SK-MEL-5 (cell line): ENCODE data around the gene MAP1LC3A. TPM values are rescaled to one million over a fixed set of nuclear protein-coding genes. Genes with fewer than 3 reads are reported as not detected.

Source experiments
- DNase-seq: peaks from one replicate; pipeline ENCODE4 v3.0.0-alpha.2; 2016; ENCODE audit warnings: low read depth, low spot score
- in situ Hi-C: cut with HindIII; loops from 2 replicates; pipeline ENCODE4 v1.10.0; 2016; ENCODE audit warnings: low sequenced_read_pairs, high pct_unique_total_duplicates, low pct_unique_long_range_greater_than_20kb
- total RNA-seq: library from RNA; depleted of rRNA; stranded (reverse); fragments of >200 nt; shearing (Covaris generic); gene quantifications from 2 replicates; pipeline ENCODE4 v1.2.3, GENCODE V29; 2014

The MAP1LC3A gene
- total RNA-seq, 1 experiment from 2014 or later: 1.1 TPM

DNA sequence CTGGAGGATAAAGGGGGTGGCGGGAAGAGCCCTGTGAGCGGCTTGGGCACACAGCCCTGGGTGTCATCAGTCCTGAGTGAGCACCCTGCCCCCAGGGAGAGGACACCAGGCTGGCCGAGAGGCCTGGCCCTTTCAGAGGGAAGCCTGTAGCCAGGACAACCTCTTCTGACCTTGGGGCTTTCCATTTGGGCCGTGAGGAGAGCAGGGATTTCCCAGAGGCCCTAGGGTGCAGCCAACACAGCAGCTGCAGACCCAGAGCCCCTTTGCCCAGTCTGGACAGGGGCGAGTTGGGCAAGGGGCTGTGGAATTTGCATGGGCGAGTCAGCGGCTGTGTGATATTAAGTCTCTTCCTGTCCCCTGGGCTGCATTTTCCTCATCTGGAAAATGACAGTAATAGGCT, 6.3 kb downstream of the MAP1LC3A start:
- in situ Hi-C loops: no loop called here

DNA sequence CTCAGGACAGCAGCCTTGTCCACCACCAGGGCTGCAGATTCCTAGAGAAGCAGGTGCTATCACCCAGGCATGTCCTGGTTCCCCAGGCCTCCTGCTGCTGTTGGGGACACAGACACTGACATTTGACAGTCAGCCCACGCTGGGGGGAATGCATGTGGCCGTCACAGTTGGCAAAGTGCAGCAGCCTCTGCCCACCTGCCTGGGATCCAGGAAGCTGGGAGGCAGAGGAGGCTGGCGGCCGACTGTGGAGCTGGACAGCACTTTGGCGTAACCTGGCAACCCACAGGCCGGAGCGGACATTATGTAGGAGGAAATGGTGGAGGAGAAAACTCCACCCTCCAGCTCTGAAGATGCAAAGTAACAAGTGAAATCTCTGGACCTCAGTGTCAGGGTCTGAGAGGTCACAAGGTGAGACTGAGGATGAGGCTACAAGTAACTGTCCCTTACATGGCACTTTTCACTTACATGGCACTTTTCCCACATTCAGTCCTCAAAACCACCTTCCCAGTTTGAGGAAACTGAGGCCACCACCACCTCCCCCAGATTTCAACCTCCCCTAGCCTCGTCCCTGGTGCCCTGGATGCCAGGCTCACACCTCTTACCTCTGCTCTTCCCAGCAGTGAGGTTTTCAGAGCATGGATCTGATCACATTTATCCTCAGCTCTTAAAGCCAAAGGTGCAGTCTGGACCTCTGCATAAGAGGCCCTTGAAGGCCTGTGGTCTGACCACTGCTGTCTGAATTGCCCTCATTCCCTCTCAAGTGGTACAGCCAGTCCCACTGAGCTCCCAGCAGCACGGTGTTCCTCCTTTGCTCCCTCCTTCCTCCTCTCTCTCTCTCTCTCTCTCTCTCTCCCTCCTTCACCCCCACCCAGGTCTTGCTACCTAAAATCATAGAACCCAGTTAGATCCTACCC, 8.7 kb downstream of the MAP1LC3A start:
- no peak for DNase-seq
- in situ Hi-C loops: no loop called here

More for the DNA sequence above, 6.3 kb downstream of the MAP1LC3A start:
- no peak for DNase-seq

DNA sequence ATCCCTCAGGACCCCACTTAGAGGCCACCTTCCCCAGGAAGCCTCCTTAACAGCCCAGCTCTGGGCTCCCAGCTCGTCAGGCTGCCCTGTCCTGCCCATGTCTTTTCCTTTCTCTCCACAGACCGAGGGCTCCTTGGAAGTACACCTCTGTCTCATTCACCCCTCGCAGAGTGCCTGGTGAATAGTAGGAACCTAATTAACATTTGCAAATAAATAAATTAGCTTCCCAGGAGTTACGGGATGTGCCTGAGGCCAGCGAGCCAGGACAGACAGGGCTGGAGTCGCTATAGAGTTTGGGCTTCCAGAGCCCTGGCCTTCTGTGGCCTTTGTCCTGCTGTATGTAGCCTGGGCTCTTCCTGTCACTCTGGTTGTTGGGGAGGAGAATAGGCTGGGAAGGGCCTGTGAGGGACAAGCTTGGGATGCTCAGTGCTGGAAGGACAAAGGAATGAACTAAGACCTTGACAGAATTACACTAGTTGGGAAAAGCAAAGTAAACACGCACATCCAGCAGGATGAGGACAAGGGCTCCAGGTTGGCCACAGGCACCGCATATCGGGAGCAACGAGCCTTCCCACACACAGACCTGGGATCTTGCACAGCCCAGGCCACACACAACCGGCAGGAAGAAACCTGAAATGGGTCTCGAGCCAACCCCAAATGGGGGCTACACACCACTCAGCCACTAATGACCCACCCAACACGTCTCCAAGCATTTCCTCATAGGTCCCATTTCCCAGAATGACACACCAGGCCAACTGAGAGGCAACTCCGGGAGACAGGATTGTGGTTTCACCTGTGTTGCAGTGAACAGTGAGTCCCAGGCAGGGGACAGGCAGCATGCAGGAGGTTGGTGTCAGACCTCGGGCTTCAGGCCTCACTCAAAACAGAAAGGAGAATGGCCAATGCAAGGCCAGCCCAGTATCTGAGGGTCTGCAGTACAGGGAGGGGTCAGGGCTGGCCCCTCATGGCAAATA, 9.7 kb downstream of the MAP1LC3A start:
- in situ Hi-C loops: no loop called here

DNA sequence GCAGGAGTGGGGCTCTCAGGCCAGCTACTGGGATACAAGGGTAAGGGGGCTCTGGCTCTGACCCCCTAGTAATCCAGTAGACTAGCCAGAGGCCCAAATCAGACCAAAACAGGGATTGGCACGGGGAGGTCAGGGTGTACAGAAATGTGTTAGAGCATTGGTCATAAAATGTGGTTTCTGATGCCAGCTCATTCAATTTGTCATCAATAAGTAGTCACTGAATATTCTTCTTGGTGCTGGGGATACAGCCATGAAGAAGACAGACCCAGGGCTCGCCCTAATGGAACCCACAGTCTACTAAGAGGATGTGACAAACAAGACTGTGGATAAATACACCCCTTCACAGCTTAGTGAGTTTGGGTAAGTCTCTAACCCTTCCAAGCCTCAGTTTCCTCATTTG, 11.1 kb downstream of the MAP1LC3A start:
- DNase-seq: no peak
- in situ Hi-C loops: no loop called here

More for the DNA sequence above, 9.7 kb downstream of the MAP1LC3A start:
- no peak for DNase-seq

DNA sequence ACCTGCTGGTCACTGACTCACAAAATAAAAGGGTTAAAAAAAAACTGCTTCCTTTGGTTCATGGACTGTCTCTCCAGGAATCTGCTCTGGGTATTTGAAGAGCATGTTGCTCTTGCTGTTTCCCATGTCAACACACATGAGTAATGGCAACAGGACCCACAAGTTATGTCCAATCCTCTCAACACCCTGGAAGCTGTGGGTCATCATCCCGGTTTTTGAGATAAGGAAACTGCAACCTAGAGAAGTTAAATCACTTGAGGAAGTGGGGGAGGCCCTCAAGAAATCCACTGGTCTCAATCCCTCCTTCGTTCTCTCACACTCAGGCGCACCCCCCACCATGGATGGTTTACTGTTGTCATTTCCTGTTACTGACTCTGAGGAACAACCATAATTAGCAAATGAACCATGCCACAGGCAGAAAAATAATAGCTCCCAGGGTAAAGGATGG, 12.4 kb downstream of the MAP1LC3A start:
- no peak for DNase-seq
- in situ Hi-C loops: no loop called here

DNA sequence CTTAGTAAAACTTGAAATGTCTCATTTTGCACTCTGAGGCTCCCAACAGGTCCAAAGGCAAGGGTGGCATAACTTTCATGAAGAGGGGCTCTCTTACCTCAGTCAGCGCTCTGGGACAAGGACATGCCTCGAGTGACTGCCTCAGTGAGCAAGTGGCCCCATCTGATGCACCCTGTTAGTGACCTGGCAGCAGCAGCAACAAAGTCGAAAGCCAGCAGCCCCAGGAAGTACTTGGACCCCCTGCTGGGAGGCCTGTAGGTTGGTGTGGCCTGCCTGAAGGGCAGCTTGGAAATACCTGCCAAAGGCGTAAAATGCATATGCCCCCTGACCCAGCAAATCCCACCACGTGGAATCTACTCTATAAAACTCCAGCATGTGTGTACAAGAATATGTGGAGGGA, 13.2 kb downstream of the MAP1LC3A start:
- no peak for DNase-seq
- in situ Hi-C loops: no loop called here

DNA sequence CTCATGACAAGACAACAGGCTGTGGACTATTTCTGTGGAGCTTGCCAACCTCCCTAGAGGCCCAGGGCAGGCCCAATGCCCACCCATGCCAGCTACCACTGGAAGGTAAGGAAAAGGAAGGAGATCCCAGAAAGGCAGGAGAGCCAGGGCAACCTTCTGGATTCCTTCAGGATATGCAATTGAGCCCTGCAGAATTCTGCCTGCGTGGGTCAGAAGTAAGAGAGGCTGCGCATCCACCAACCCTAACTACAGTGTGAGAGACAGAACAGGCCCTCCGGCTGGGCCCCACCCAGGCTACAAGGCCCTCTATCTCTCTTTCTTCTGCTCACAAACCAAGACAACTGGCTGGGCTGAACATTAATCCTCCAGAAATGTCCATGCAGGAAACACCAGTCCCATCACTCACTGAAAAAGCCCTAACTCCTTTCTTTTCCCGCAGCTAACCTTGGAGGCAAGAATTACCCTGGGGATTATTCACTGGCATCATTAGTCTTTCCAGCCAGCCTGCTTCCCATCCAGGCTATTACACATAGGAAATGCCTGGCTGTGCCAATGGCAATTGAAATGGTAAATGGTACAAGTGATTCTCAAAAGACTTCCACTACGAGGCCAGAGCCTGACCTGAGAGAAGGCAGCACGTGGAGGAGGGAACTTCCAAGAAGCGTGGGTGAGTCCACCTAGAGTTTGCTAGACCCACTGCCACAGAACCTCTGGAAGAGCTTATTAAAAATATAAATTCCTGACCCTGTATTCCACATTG, 15.2 kb downstream of the MAP1LC3A start:
- no peak for DNase-seq
- in situ Hi-C loops: no loop called here

DNA sequence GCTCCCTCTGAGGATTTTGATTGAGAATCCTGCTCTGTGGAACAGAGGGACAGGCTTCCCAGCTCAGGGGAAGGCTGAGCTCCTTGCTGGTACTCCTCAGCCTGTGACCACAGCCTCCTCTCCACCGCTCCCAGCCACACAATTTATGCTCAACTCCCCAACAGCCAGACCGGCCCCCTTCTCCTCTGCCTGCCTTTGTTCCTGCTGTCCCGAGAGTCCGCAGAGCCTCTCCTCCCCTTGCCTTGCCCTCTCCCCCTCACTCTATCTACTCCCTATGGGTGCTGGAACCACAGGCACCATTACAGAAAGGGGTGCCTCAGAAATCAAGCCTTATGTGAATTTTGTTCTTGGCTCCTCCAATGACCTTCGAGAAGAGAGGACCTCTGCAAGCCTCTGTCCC, 15.9 kb downstream of the MAP1LC3A start:
- in situ Hi-C loops: no loop called here

DNA sequence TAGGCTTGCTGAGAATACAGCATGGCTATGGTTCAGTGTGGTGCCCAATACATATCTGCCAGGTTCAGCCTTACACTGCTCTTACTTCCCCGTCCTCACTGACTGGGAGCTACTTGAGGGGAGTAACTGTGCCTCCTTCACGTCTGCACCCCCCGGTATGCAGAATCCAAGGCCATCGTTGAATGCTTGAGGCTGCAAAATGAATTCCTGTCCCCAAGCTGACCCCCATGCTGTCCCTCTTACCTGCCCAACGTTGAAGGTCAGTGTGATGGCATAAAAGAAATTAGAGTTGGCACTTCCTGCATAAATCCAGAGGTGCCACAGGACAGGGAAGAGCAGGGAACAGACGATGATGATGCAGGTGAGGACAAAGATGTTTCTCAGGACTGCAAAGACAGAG, 16.3 kb downstream of the MAP1LC3A start:
- in situ Hi-C loops: no loop called here
- no peak for DNase-seq

More for the DNA sequence above, 15.9 kb downstream of the MAP1LC3A start:
- DNase-seq: no peak

DNA sequence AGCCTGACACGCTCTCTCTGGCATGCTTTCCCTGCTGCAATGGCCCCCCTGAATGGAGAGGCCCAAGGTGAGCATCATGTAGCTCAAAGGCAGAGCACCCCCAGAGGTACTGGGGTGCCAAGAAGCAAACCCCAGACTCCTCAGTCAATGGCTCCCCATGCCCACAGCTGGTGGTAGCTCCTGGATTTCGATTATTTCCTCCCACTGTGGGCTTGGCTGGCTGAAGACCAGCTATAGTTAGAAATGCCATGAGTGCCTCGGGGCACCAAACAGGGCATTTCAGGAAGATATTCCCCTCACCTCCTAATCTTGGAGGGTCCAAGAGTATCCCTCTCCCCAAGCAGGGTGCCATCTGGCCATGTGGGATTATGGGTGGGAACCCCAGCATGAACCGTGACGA, 16.8 kb downstream of the MAP1LC3A start:
- no peak for DNase-seq

DNA sequence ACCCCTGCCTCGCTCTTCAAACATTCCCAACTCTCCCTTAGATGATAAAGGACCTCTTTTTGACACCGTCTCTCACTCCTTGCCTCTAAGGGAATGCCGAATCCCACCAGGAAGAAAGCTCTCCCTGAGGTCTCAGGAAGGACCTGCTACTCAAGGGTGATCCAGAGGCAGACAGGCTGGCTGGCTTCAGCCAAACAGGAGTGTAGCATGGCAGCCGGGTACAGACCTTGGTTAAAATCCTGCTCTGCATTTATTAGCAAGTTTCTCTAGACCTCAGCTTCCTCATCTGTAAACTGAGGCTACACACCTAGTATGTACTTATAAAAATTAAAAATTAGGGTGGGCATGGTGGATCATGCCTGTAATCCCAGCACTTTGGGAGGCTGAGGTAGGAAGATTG, 17.2 kb downstream of the MAP1LC3A start:
- in situ Hi-C loops: no loop called here
- no peak for DNase-seq

More for the DNA sequence above, 16.8 kb downstream of the MAP1LC3A start:
- in situ Hi-C loops: no loop called here

DNA sequence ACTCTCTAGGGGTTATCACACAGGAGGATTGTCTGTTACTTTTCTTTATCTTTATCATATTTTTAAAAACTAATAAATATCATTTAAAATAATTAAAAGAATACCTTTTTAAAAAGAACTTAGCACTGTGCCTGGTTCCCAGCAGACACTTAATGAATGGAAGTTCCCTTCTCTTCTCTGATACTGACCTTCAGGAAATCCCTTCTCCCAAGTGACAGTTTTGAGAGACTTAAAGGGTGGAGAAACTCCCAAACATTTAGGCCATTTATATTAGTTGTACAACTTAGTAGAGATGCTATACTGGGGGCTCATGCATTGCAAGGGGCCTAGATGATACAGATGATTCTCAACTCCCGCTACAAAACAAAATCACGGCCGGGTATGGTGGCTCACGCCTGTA, 18.5 kb downstream of the MAP1LC3A start:
- in situ Hi-C loops: no loop called here
- no peak for DNase-seq

DNA sequence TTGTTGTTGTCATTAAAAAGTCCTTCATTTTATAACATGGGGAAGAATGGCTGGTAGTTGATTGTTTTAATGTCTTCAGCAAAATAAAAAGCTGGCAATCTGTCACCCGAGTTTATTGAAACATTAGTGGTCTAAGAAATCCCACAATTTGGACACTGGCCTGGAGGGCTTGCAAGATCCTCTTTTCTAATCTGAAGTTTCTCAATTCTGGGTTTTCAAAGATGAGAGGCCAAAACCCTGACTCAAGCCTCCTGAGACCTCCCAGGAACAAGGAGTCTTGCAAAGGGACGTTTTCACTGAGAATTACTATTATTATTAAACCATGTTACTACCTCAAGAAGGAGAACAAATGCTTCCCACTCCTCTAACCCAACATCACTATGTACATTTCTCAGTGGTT, 19.5 kb downstream of the MAP1LC3A start:
- in situ Hi-C loops: no loop called here
- DNase-seq: no peak

DNA sequence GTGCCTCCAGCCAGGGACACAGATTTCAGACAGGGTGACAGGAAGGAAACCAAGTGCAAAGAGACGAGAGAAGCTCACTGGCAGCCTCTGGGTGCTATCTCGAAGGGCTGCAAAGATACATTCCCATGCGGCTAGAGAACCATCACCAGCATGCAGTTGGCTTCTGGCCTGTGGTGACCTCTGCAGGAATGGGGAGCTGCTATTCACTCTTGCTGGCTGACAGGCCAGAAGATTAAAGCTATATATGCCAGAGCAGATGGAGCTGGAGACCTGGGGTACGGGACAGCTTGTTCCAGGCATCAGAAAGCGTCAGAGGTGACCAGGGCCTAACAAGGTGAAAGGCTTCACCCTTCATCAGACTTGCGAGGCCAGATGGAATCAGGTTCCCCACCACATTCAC, 20.0 kb downstream of the MAP1LC3A start:
- DNase-seq: no peak
- in situ Hi-C loops: no loop called here

DNA sequence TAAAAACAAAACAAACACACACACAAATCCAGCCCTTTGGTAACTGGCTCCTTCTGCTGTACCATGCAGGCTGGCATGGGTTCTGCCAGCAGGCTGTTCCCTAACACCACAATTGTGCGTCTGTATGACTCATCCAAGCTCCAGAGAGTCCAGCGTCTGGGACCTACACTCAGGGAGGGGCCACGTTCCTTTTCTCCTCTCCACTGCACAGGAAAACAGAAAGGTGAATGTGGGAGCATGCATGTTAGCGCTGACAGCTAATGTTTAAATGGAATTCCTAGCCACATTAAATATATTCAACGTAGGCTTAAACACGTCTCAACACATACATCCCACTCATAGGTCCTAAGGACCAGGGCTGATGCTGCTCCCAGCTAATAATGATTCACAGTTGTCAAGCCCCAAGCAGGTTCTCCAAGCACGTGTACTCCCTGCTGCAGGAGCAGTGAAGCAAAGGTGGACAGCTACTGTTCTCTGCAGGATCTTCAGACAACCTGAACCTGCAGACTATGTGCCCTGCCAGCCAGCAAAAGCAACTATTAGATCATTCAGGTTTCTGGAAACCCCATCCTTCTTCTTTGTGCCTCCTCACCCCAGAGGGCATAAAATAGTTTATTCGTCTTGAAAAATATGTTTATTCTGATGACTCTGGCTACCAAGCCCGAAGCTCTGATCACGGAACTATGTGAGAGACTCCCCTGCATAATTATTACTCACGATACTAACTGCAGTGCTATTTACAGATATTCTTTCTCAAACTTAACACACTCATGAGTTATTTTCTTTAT, 20.9 kb downstream of the MAP1LC3A start:
- peak; percentile 65 for DNase-seq
- in situ Hi-C loops: no loop called here

DNA sequence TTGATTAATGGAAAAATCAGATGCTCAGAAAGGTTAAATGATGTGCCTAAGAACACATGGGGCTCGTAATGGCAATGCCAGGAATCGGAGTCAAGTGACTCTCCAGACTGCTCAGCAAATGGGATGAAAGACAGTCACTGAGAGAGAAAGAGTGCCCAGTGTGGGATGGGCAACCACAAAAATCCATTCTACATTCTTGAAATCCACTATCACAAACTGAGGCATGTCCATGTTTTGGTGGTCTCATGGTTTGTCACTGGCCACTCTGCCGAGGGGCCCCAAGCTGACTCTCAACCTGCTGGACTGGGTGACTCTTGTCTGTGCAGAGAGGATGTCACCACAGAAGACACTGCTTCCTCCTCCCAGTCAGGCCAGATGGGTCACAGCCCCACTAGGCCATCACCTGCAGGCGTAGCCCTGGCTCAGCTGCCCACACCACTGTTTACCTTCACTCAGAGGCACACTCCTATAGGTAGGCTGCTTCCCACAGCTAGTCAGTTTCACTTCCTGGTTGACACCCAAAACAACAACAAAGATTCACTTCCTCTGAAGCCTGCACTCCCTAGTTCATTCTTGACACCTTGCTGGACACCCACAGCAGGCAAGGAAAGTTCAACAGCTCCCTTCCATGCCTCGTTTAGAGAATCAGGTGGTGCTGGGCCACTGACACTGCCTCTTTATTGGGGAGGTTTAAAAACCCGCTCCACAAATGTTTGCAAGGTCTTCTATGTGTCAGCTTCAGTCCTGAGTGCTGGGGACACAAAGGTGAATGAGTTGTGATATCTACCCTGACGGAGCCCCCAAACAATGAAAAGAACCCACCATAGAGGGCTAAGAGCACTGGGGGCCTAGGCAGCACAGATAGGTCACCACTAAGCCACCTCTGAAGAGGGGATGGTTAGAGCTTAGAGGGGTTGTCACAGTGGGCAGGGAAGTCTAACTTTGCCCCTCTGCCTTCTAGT, 21.7 kb downstream of the MAP1LC3A start:
- in situ Hi-C loops: no loop called here
- DNase-seq: no peak
